B cell (primary cell): ENCODE results near the gene EGFR.

Experiments
- CTCF ChIP-seq: fragments of 200-600 bp; IDR thresholded peaks from one replicate; pipeline ENCODE4 v1.8.0; 2022; ENCODE audit warnings: antibody characterized with exemption, mild to moderate bottlenecking
- EZH2 ChIP-seq: IDR thresholded peaks from 2 replicates; pipeline ENCODE4 v1.6.1; 2012; ENCODE audit warnings: borderline replicate concordance, low read depth, mild to moderate bottlenecking, moderate library complexity, low read length; ENCODE audit not compliant: insufficient read depth, poor library complexity, severe bottlenecking

GRCh38 chr7:55109404-55110167 lies 90.8 kb downstream of the EGFR start:
- TF ChIP-seq CTCF (no peak), EZH2 (no peak)
